ENCODE results near the gene RAI1. TPM values are rescaled to one million over a fixed set of nuclear protein-coding genes. Genes with fewer than 3 reads are reported as not detected.

RAI1 gene
- total and polyA plus RNA-seq, 10 donors = 5.4 to 61.9 (median 35.2) TPM

GRCh38 chr17:17679243-17679642, 2.0 kb upstream of the RAI1 start:
- no peak for TF ChIP-seq POLR2AphosphoS5 (IDR thresholded peaks at IDR 0.05)
- intact Hi-C loops (cut with DNase I; ENCODE audit: low total_unique reads) = no loop called here
- no peaks in the 10 kb centered on the region for H3K27me3 ChIP-seq (replicated peaks in 1 of 7)
- H3K4me3 ChIP-seq = no peak overlapping the region
- no peaks in the 10 kb centered on the region for H3K36me3 ChIP-seq
- no peak for DNase-seq
- no peak overlapping the region for H3K27ac ChIP-seq
- peaks cover 12 to 58% (median 34%) of the 10 kb centered on the region in 6 donors for H3K4me1 ChIP-seq
- no peaks in the 10 kb centered on the region for H3K9me3 ChIP-seq
- 88 to 97% (median 91%) methylated on average over 6 of the region's 6 CpGs for WGBS, 5 donors

- DNase-seq = no peak
- H3K36me3 ChIP-seq = no peaks in the 10 kb centered on the region
- H3K4me1 ChIP-seq = peaks cover 13 to 63% (median 39%) of the 10 kb centered on the region in 6 donors
- H3K27me3 ChIP-seq (replicated peaks in 1 of 7) = no peaks in the 10 kb centered on the region
- H3K9me3 ChIP-seq = no peaks in the 10 kb centered on the region
- TF ChIP-seq POLR2A (IDR thresholded peaks at IDR 0.05) = no peak
- TF ChIP-seq CTCF (IDR thresholded peaks at IDR 0.05 in 8 of 11, conservative IDR thresholded peaks at IDR 0.05 in 3 of 11) = no peak
- TF ChIP-seq POLR2AphosphoS5 (IDR thresholded peaks at IDR 0.05) = no peak
- 86 to 93% (median 93%) methylated on average over 6 of the region's 6 CpGs for WGBS, 5 donors
- intact Hi-C loops (cut with DNase I; ENCODE audit: low total_unique reads) = loop anchor here (2.0 to 10.0 kb wide), 2 partner anchors 181 to 355 kb away; partner anchors contain the start of genes ATPAF2 and GID4
- no peak overlapping the region for H3K4me3 ChIP-seq
- no peak overlapping the region for H3K27ac ChIP-seq
Observed at GRCh38 chr17:17679748-17680147, 1.5 kb upstream of the RAI1 start.

- DNase-seq = no peak
- Histone ChIP-seq H3K4me3 (peak overlapping the region in 5 of 8 donors; percentile 76 to 93 (median 81)), H3K27me3 (replicated peaks in 1 of 7) (no peaks in the 10 kb centered on the region), H3K4me1 (peaks cover 20 to 70% (median 48%) of the 10 kb centered on the region in 6 donors), H3K9me3 (no peaks in the 10 kb centered on the region), H3K27ac (peak overlapping the region; percentile 72 to 96 (median 94)), H3K36me3 (no peaks in the 10 kb centered on the region)
- 50 to 58% (median 53%) methylated on average over 12 of the region's 12 CpGs for WGBS, 5 donors
- intact Hi-C loops (cut with DNase I; ENCODE audit: low total_unique reads) = loop anchor here (2.0 to 10.0 kb wide), 2 partner anchors 180 to 354 kb away; partner anchors contain the start of genes ATPAF2 and GID4
- no peak for TF ChIP-seq POLR2AphosphoS5 (IDR thresholded peaks at IDR 0.05)
- no peak for TF ChIP-seq POLR2A (IDR thresholded peaks at IDR 0.05)
- peak in 3 of 11 experiments; percentile 49 to 74 (median 49) for TF ChIP-seq CTCF (IDR thresholded peaks at IDR 0.05 in 8 of 11, conservative IDR thresholded peaks at IDR 0.05 in 3 of 11)
Observed at GRCh38 chr17:17680477-17681186, 626 bp upstream of the RAI1 start.

GRCh38 chr17:17681744-17682292, 560 bp downstream of the RAI1 start:
- H3K4me3 ChIP-seq = peak overlapping the region; percentile 66 to 93 (median 81)
- peak; percentile 90 for DNase-seq
- TF ChIP-seq POLR2AphosphoS5 (IDR thresholded peaks at IDR 0.05) (no peak), CTCF (IDR thresholded peaks at IDR 0.05 in 8 of 11, conservative IDR thresholded peaks at IDR 0.05 in 3 of 11) (no peak), POLR2A (IDR thresholded peaks at IDR 0.05) (no peak)
- peak overlapping the region; percentile 90 to 96 (median 94) for H3K27ac ChIP-seq
- H3K9me3 ChIP-seq = no peaks in the 10 kb centered on the region
- H3K27me3 ChIP-seq (replicated peaks in 1 of 7) = no peaks in the 10 kb centered on the region
- WGBS, 5 donors = 0 to 2% (median 1%) methylated on average over 11 to 68 of the region's 68 CpGs
- intact Hi-C loops (cut with DNase I; ENCODE audit: low total_unique reads) = loop anchor here (2.0 to 10.0 kb wide), 2 partner anchors 179 to 353 kb away; partner anchors contain the start of genes ATPAF2 and GID4
- peaks cover 22 to 70% (median 45%) of the 10 kb centered on the region in 6 donors for H3K4me1 ChIP-seq
- no peaks in the 10 kb centered on the region for H3K36me3 ChIP-seq

Measured in spleen (tissue), 11 donors.